Ureter (tissue), 1 donor: ENCODE results near the gene COL24A1. TPM values are rescaled to one million over a fixed set of nuclear protein-coding genes. Genes with fewer than 3 reads are reported as not detected.

ENCODE experiments used
- DNase-seq: peaks from one replicate; pipeline ENCODE4 v3.0.0-alpha.2; 2020; ENCODE audit warnings: low spot score
- total RNA-seq: library from RNA; stranded (reverse); gene quantifications from one replicate; pipeline ENCODE4 v1.2.4, GENCODE V29; 2023
- donor health status: DM: yes; HTN: yes; CAD: no.

The COL24A1 gene
- total RNA-seq, result 5.8 TPM

GRCh38 chr1:86156566-86157455 lies at the start of gene COL24A1:
TSS of gene COL24A1 (minus strand) at chr1:86156772. CDS start at chr1:86156396, 376 bp downstream.
- DNase-seq, result peak; percentile 50

- no peak for DNase-seq
Observed at GRCh38 chr1:86205741-86206140, 49.2 kb upstream of the COL24A1 start.

GRCh38 chr1:86202552-86203340 lies 46.2 kb upstream of the COL24A1 start:
- no peak for DNase-seq

- DNase-seq, result no peak
Observed at GRCh38 chr1:86201311-86201710, 44.7 kb upstream of the COL24A1 start.

- DNase-seq, result no peak
Observed at GRCh38 chr1:86200901-86201300, 44.3 kb upstream of the COL24A1 start.

GRCh38 chr1:86197206-86197855 lies 40.8 kb upstream of the COL24A1 start:
- DNase-seq, result no peak

GRCh38 chr1:86195281-86195680 lies 38.7 kb upstream of the COL24A1 start:
- DNase-seq, result no peak

- DNase-seq, result no peak
Observed at GRCh38 chr1:86194491-86195034, 38.0 kb upstream of the COL24A1 start.

- DNase-seq, result no peak
Observed at GRCh38 chr1:86192417-86192816, 35.8 kb upstream of the COL24A1 start.

- no peak for DNase-seq
Observed at GRCh38 chr1:86191958-86192357, 35.4 kb upstream of the COL24A1 start.

GRCh38 chr1:86190873-86191272 lies 34.3 kb upstream of the COL24A1 start:
- no peak for DNase-seq

GRCh38 chr1:86184426-86184825 lies 27.9 kb upstream of the COL24A1 start:
- DNase-seq, result no peak

GRCh38 chr1:86183810-86184209 lies 27.2 kb upstream of the COL24A1 start:
- no peak for DNase-seq

GRCh38 chr1:86176226-86176625 lies 19.7 kb upstream of the COL24A1 start:
- DNase-seq, result no peak

GRCh38 chr1:86175756-86176155 lies 19.2 kb upstream of the COL24A1 start:
- DNase-seq, result no peak

- no peak for DNase-seq
Observed at GRCh38 chr1:86169625-86170024, 13.1 kb upstream of the COL24A1 start.

GRCh38 chr1:86159800-86160199 lies 3.2 kb upstream of the COL24A1 start:
- no peak for DNase-seq

- DNase-seq, result peak; percentile 44
Observed at GRCh38 chr1:86155807-86156565, 586 bp downstream of the COL24A1 start.

- DNase-seq, result peak; percentile 42
Observed at GRCh38 chr1:86155051-86155806, 1.3 kb downstream of the COL24A1 start.

- peak; percentile 41 for DNase-seq
Observed at GRCh38 chr1:86154571-86155050, 2.0 kb downstream of the COL24A1 start.
